B cell (primary cell): Measurements from ENCODE around the gene CAMK2N1. TPM values are rescaled to one million over a fixed set of nuclear protein-coding genes. Genes with fewer than 3 reads are reported as not detected.

Experiments
- ATAC-seq: fragments of 200-7000 bp; cut with Tn5 transposase; one replicate; pipeline ENCODE4 v1.10.0; 2021; ENCODE audit warnings: low read depth, mild to moderate bottlenecking, moderate number of reproducible peaks, moderate library complexity
- CTCF ChIA-PET: fragments of 350-600 bp; sonication (Branson Sonifier 250); formaldehyde crosslinking; loops from one replicate; lab custom pipeline; 2021; ENCODE audit warnings: antibody characterized with exemption, inconsistent platforms; lab: Charles Lee
- POLR2A ChIA-PET: fragments of 350-600 bp; sonication (Branson Sonifier 250); formaldehyde crosslinking; loops from one replicate; lab custom pipeline; 2021; ENCODE audit warnings: antibody characterized with exemption; lab: Charles Lee
- DNase-seq: peaks from one replicate; pipeline ENCODE4 v3.0.0; 2013
- H2AFZ ChIP-seq: 2 replicates; pipeline ENCODE4 v1.6.1; 2012; ENCODE audit warnings: mild to moderate bottlenecking, low read depth, low read length; ENCODE audit not compliant: insufficient read depth, poor library complexity, severe bottlenecking
- H3K27ac ChIP-seq, 2 donors: 1 replicate in 1 of 2; 2 replicates in 1 of 2; pipeline ENCODE4 v1.5.1; 2012 to 2013; ENCODE audit warnings: low read length in 2 of 2, mild to moderate bottlenecking in 2 of 2, moderate library complexity in 1 of 2
- H3K27me3 ChIP-seq, 4 experiments: fragments of 200-600 bp in 1 of 4; sonication (generic) in 1 of 4; replicated peaks in 1 of 4; 1 replicate in 2 of 4; 2 replicates in 2 of 4; pipeline versions ENCODE4 v1.6.1 to v1.7.0; 2013 to 2016; ENCODE audit warnings: low read length in 3 of 4, mild to moderate bottlenecking in 2 of 4, mixed read lengths in 1 of 4, moderate library complexity in 1 of 4; ENCODE audit not compliant: insufficient read depth in 4 of 4, control insufficient read depth in 3 of 4; ENCODE audit errors: control extremely low read depth in 1 of 4
- H3K36me3 ChIP-seq, 2 experiments: replicated peaks in 1 of 2; 1 replicate in 1 of 2; 2 replicates in 1 of 2; pipeline versions ENCODE4 v1.6.1 to v1.7.1; 2013; ENCODE audit warnings: low read length in 1 of 2; ENCODE audit not compliant: insufficient read depth in 2 of 2, control insufficient read depth in 1 of 2; ENCODE audit errors: control extremely low read depth in 1 of 2, extremely low read depth in 1 of 2
- H3K4me1 ChIP-seq, 2 donors: fragments of 200-600 bp in 1 of 2; sonication (generic) in 1 of 2; 1 replicate in 1 of 2; 2 replicates in 1 of 2; pipeline versions ENCODE4 v1.5.1 to v1.6.1; 2013 to 2017; ENCODE audit warnings: low read length in 2 of 2; ENCODE audit not compliant: control insufficient read depth in 2 of 2, insufficient read depth in 2 of 2
- H3K4me2 ChIP-seq: replicated peaks from 2 replicates; pipeline ENCODE3; 2012; ENCODE audit warnings: mild to moderate bottlenecking, low read depth, low read length; ENCODE audit not compliant: poor library complexity, severe bottlenecking
- H3K4me3 ChIP-seq, 5 experiments: fragments of 200-600 bp in 1 of 5; sonication (generic) in 1 of 5; 1 replicate in 3 of 5; 2 replicates in 2 of 5; pipeline versions ENCODE4 v1.5.1 to v1.7.0; 2011 to 2016; ENCODE audit warnings: low read length in 4 of 5, mild to moderate bottlenecking in 4 of 5, low read depth in 2 of 5, control low read depth in 1 of 5, moderate library complexity in 1 of 5; ENCODE audit not compliant: insufficient read depth in 1 of 5; ENCODE audit errors: control extremely low read depth in 1 of 5, extremely low read depth in 1 of 5
- H3K79me2 ChIP-seq: fragments of 200-600 bp; sonication (generic); one replicate; pipeline ENCODE4 v1.6.0; 2016; ENCODE audit warnings: low read length; ENCODE audit not compliant: control insufficient read depth, insufficient read depth
- H3K9ac ChIP-seq: fragments of 200-600 bp; sonication (generic); 2 replicates; pipeline ENCODE4 v1.6.1; 2017; ENCODE audit warnings: mild to moderate bottlenecking, low read length, moderate library complexity
- H3K9me3 ChIP-seq, 3 donors: one replicate each; pipeline versions ENCODE4 v1.6.1 to v1.7.1; 2013; ENCODE audit warnings: low read length in 2 of 3; ENCODE audit not compliant: control insufficient read depth in 2 of 3, insufficient read depth in 1 of 3; ENCODE audit errors: control extremely low read depth in 1 of 3
- H4K20me1 ChIP-seq: 2 replicates; pipeline ENCODE4 v1.6.0; 2012; ENCODE audit warnings: mild to moderate bottlenecking, low read length; ENCODE audit not compliant: insufficient read depth, control insufficient read depth, poor library complexity, severe bottlenecking
- H3K27ac Mint-ChIP-seq: one replicate; pipeline ENCODE4 v1.8.0; 2021; ENCODE audit warnings: mixed read lengths
- H3K27me3 Mint-ChIP-seq: one replicate; pipeline ENCODE4 v1.8.0; 2021; ENCODE audit warnings: mixed read lengths
- H3K4me1 Mint-ChIP-seq: one replicate; pipeline ENCODE4 v1.8.0; 2021; ENCODE audit warnings: mixed read lengths
- H3K4me3 Mint-ChIP-seq: one replicate; pipeline ENCODE4 v1.8.0; 2021; ENCODE audit warnings: mixed read lengths
- H3K9me3 Mint-ChIP-seq: one replicate; pipeline ENCODE4 v1.8.0; 2022; ENCODE audit warnings: mixed read lengths; ENCODE audit not compliant: insufficient read depth
- EZH2 ChIP-seq: IDR thresholded peaks from 2 replicates; pipeline ENCODE4 v1.6.1; 2012; ENCODE audit warnings: borderline replicate concordance, low read depth, mild to moderate bottlenecking, moderate library complexity, low read length; ENCODE audit not compliant: insufficient read depth, poor library complexity, severe bottlenecking
- WGBS: methylation state at CpG from one replicate; pipeline ENCODE4 v1.1.5; 2013; ENCODE audit warnings: missing lambda C conversion rate; ENCODE audit not compliant: insufficient coverage; 5-methylcytosine and 5-hydroxymethylcytosine counted together
- intact Hi-C: fragments of 100-400 bp; cut with micrococcal nuclease; formaldehyde crosslinking; loops from one replicate; pipeline ENCODE4 v1.10.0; 2022
- polyA plus RNA-seq: library from polyadenylated mRNA; depleted of rRNA; stranded (reverse); fragments of >200 nt; gene quantifications from 2 replicates; pipeline ENCODE4 v1.2.3, GENCODE V29; 2012
- total RNA-seq, 2 donors: library from RNA; stranded (reverse); fragments of 120-200 nt in 1 of 2; gene quantifications; 1 replicate in 1 of 2; 2 replicates in 1 of 2; pipeline versions ENCODE4 v1.2.3 to v1.2.4, GENCODE V29; 2013 to 2022
- TF ChIP-seq, protein P1 (sequence below): fragments of 200-600 bp; IDR thresholded peaks from one replicate; pipeline ENCODE4 v1.8.0; 2022; ENCODE audit warnings: antibody characterized with exemption, mild to moderate bottlenecking

CAMK2N1 gene
- total and polyA plus RNA-seq, 2 donors (not counting 1 experiment from before 2014, with no cell fraction given) = 0.49 to 6.0 TPM

DNA sequence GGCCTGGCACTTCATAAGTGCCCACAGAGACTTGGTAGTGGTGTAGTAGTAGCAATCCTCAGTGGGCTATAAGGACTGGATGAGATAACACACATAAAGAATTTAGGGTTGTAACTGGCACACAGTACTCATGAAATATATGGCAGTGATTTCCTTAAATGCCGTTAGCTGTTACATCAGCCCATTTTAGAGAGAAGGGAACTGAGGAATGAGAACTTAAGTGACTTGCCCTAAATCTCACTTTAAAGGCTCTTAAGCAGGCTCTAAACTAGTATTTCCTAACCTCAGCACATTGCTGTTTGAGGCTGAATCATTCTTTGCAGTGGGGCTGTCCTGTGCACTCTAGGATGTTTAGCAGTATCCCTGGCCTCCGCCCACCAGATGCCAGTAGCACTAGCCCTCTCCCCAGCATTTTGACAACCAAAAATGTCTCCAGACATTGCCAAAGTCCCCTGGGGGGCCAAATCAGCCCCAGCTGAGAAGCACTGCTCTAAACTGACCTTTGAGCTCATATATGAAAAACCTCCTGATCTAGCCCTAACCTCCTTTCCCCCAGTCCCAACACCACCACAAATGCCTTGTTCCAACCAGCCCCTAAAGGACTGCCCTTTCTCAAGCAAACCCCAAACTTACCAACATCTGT lies 11.6 kb downstream of the CAMK2N1 start:
- WGBS = 95% methylated on average over 2 of the region's 2 CpGs
- peaks cover 0 to 57% (median 18%) of the 10 kb centered on the region in 4 experiments for H3K27me3 ChIP-seq
- no peak overlapping the region for H3K4me3 Mint-ChIP-seq
- intact Hi-C loops = no loop called here
- H3K4me1 ChIP-seq = peaks cover 0 to 3% of the 10 kb centered on the region in 2 donors
- no peak overlapping the region for H3K9ac ChIP-seq
- peaks cover 0 to 11% (median 0%) of the 10 kb centered on the region in 3 donors for H3K9me3 ChIP-seq
- H2AFZ ChIP-seq = no peak overlapping the region
- H3K4me3 ChIP-seq = no peak overlapping the region
- H3K4me1 Mint-ChIP-seq = peaks cover 6% of the 10 kb centered on the region
- no peaks in the 10 kb centered on the region for H3K9me3 Mint-ChIP-seq
- no peaks in the 10 kb centered on the region for H4K20me1 ChIP-seq
- ChIA-PET POLR2A (no interaction called here), CTCF (no interaction called here)
- TF ChIP-seq EZH2 = no peak
- TF ChIP-seq, protein P1, sequence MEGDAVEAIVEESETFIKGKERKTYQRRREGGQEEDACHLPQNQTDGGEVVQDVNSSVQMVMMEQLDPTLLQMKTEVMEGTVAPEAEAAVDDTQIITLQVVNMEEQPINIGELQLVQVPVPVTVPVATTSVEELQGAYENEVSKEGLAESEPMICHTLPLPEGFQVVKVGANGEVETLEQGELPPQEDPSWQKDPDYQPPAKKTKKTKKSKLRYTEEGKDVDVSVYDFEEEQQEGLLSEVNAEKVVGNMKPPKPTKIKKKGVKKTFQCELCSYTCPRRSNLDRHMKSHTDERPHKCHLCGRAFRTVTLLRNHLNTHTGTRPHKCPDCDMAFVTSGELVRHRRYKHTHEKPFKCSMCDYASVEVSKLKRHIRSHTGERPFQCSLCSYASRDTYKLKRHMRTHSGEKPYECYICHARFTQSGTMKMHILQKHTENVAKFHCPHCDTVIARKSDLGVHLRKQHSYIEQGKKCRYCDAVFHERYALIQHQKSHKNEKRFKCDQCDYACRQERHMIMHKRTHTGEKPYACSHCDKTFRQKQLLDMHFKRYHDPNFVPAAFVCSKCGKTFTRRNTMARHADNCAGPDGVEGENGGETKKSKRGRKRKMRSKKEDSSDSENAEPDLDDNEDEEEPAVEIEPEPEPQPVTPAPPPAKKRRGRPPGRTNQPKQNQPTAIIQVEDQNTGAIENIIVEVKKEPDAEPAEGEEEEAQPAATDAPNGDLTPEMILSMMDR = no peak
- H3K27ac Mint-ChIP-seq = no peak overlapping the region
- no peak for DNase-seq
- ATAC-seq = no peak
- H3K27me3 Mint-ChIP-seq = peaks cover 61% of the 10 kb centered on the region
- H3K27ac ChIP-seq = no peak overlapping the region
- no peak overlapping the region for H3K4me2 ChIP-seq
- H3K36me3 ChIP-seq = no peaks in the 10 kb centered on the region
- no peaks in the 10 kb centered on the region for H3K79me2 ChIP-seq

DNA sequence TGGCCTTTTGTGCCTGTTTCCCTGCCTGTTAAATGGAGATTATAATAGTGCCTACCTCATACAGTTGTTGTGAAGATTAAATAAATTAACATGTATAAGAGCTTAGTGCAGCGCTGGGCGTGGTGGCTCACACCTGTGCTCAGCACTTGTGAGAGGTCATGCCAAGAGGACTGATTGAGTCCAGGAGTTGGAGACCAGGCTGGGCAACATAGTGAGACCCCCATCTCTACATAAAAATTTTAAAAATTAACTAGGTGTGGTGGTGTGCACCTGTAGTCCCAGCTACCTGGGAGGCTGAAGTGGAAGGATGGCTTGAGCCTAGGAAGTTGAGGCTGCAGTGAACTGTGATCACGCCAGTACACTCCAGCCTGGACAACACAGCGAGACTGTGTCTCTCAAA lies 12.1 kb downstream of the CAMK2N1 start:
- H3K4me3 Mint-ChIP-seq = no peak overlapping the region
- H3K27me3 ChIP-seq = peaks cover 0 to 54% (median 18%) of the 10 kb centered on the region in 4 experiments

More for the DNA sequence above, 12.1 kb downstream of the CAMK2N1 start:
- no peak for DNase-seq
- no peaks in the 10 kb centered on the region for H3K9me3 Mint-ChIP-seq
- peaks cover 0 to 11% (median 0%) of the 10 kb centered on the region in 3 donors for H3K9me3 ChIP-seq
- no peaks in the 10 kb centered on the region for H4K20me1 ChIP-seq
- peaks cover 60% of the 10 kb centered on the region for H3K27me3 Mint-ChIP-seq
- WGBS = no CpG with 5 or more reads among the region's 4 CpGs
- H3K36me3 ChIP-seq = no peaks in the 10 kb centered on the region
- TF ChIP-seq EZH2 = no peak
- TF ChIP-seq, protein P1 = no peak
- no peak for ATAC-seq
- intact Hi-C loops = no loop called here
- no peaks in the 10 kb centered on the region for H3K79me2 ChIP-seq
- H3K9ac ChIP-seq = no peak overlapping the region
- ChIA-PET POLR2A (interaction anchor here (0.6 kb wide), 1 partner anchor 239 kb away, joined by 7 read pairs; no protein-coding TSS in a partner anchor), CTCF (interaction anchor here (1.3 kb wide), 1 partner anchor 20 kb away, joined by 3 read pairs; no protein-coding TSS in a partner anchor)
- no peak overlapping the region for H2AFZ ChIP-seq
- H3K4me1 Mint-ChIP-seq = peaks cover 6% of the 10 kb centered on the region
- no peak overlapping the region for H3K27ac Mint-ChIP-seq
- peaks cover 0 to 3% of the 10 kb centered on the region in 2 donors for H3K4me1 ChIP-seq
- H3K4me3 ChIP-seq = no peak overlapping the region
- H3K27ac ChIP-seq = no peak overlapping the region
- H3K4me2 ChIP-seq = no peak overlapping the region
